ENCODE results near the gene SLC12A9.
"Not testable (repeated sequence)": the region's sequence is repeated elsewhere in the genome, so short reads cannot be mapped to it uniquely, and the experiment has no call there.

SLC12A9 gene

GRCh38 chr7:100899432-100899831 lies 46.9 kb downstream of the SLC12A9 start:
- DNase-seq: no peak

- DNase-seq: no peak
These were observed 48.5 kb downstream of the SLC12A9 start for GRCh38 chr7:100900978-100901377.

GRCh38 chr7:100901921-100902332 lies 49.4 kb downstream of the SLC12A9 start:
- no peak for DNase-seq

GRCh38 chr7:100902638-100903037 lies 50.1 kb downstream of the SLC12A9 start:
- no peak for DNase-seq

GRCh38 chr7:100908512-100908911 lies 56.0 kb downstream of the SLC12A9 start:
- DNase-seq: no peak

- DNase-seq: not testable (repeated sequence)
These were observed 57.9 kb downstream of the SLC12A9 start for GRCh38 chr7:100910443-100910842.

GRCh38 chr7:100911484-100911883 lies 59.0 kb downstream of the SLC12A9 start:
- DNase-seq: no peak

- no peak for DNase-seq
These were observed 61.8 kb downstream of the SLC12A9 start for GRCh38 chr7:100914208-100914878.

GRCh38 chr7:100914879-100915447 lies 62.5 kb downstream of the SLC12A9 start:
- no peak for DNase-seq
